HG03135 (cell line): ENCODE results near the gene RPL28.

ENCODE experiments used
- ATAC-seq: cut with Tn5 transposase; IDR thresholded peaks from one replicate; pipeline ENCODE4 v1.9.1; 2021; ENCODE audit warnings: mild to moderate bottlenecking, moderate library complexity; ENCODE audit not compliant: unreplicated experiment

Gene RPL28

DNA sequence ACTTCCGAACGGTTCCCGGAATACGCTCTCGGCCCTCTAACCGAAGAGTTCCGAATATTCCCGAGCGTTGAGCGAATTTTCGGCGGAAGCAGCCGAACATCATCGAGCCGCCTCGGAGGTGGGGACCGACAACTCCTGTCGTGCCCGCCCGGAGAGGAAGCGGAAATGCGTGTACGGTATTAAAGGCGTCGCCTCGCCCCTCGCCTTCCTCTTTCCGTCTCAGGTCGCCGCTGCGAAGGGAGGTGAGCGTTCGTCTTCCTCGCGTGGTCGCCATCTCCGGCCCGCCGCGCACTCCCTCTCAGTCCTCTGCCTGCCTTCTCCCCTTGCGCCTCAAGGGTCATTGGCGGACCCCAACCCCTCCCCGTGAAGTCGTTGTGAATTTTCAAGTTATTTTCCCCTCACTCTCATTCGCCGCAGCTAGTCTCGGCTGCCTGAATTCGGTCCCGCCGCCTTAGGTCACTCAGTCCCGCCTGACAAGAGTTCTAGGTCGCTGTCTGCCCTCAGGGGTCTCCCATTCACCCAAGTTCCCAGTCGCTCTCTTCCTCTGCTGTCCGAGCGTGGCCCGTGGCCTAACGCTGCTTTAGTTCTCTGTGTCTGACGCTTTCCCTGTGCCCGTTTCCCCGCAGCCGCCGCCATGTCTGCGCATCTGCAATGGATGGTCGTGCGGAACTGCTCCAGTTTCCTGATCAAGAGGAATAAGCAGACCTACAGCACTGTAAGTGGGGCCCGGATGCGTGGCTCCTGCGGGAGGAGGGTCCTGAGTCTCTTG, at the start of gene RPL28:
RPL28 (plus strand) TSS at position 209 of the 769 bp plus-strand sequence; CDS start at position 635, 426 bp downstream.
- ATAC-seq = peak; percentile 58

DNA sequence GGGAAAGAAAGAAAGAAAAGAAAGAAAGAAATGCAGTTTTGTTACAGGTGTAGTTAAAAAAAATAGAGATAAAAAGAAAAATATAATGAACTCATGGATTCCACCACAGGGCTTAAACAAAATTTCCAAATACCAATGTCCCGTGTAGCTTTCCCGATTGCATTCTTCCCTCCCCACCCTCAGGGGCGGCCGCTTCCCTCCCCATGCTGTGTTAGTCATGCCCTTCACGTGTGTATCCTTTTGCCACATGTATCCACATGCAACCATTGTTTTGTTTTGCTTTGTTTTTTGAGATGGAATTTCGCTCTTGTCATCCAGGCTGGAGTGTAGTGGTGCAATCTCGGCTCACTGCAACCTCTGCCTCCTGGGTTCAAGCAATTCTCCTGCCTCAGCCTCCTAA, 49.6 kb upstream of the RPL28 start:
- no peak for ATAC-seq

DNA sequence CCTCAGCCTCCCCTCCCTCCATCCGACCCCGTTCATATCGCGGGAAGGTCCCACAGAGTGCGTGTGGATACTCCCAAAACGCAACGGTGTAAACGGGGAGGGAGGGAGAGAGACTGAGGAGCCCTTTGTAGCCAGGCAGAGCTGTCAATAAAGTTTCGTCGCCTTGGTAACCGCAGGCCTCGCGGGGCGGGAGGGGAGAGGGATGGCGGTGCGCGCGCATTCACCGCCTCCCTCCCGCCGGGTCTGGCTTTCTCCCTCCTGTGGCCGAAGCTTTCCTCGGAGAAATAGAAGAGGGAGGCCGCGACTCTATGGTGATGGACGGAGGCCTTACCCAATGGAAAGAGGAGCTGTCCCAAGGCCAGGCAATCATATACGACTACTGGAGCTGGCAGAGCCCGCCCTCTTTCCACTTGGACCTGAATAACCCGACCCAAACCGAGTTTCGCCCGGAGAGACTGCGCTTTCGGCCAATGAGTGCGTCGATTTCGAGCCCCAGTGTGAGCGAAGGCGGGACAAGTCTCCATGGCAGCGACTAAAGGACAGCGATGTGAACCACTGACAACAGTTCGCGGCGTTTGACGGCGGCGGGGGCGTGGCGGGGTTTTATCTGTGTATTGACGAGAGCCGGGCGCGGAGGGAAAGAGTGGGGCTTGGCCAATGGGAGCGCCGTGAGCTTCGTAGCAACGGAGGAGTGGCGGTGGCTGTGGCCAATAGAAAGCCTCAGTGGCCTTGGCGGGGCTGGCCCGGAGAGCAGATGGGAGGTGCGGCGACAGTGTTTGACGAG, 46.4 kb upstream of the RPL28 start, which contains the start of gene KMT5C:
KMT5C (plus strand) TSS at position 772 of the 784 bp plus-strand sequence. CDS start 2,061 bp downstream, outside the sequence.
- ATAC-seq = peak; percentile 80

DNA sequence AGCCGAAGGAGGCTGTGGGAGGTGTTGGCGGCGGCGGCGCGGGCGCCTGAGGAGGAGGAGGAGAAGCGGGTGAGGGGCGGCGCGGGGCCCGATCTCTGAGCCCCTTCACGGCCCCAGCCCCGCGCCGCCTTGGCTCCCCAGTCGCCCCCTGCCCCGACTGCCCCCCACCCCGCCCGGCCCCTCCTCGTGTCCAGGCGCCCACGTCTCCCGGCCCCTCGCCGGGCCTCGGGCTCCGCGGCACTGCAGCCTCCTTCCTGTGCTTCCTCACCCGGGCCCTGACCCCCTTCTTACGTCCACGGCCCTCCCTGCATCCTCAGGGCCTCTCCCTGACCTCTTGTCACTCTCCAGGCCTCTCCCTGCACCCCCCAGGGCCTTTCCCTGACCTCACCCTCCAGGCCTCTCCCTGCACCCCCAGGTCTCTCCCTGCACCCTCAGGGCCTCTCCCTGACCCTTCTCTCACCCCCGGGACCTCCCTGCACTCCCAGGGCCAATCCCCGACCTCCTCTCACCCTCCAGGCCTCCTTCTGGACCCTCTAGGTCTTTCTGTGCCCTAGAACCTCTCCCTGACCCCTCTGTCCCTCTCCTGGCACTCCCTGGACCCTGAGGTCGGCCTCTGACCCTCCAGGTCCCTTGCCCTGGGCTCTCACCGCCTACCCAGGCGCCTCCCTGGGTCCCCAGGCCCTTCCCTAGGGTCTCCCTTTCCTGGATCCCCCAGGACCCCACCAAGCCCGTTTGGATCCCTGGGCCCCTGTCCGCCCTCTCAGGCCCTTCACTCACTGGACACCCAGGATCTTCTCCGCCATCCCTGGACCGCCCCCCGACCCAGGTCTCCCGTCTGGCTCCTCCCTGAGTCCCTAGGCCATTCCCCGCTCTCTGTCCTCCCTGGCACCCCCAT, 45.6 kb upstream of the RPL28 start:
- no peak for ATAC-seq

DNA sequence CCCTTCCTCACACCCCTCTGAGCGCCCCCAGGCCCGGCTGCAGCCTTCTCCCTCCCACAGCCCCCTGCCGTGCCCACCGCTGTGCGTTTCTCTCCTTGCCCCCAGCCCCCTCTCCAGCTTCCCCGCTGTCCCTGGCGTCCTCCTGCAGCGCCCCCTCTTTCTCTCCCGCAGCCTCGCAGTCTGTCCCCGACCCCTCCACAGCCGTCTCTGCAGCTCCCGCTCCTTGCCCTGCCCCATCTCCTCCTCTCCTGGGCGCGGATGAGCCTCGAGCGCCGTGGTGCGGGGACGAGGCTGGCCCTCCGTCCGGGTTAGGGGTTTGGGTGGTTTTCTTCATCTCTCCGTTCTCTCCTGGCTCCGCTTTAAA, 45.0 kb upstream of the RPL28 start:
- ATAC-seq = no peak

DNA sequence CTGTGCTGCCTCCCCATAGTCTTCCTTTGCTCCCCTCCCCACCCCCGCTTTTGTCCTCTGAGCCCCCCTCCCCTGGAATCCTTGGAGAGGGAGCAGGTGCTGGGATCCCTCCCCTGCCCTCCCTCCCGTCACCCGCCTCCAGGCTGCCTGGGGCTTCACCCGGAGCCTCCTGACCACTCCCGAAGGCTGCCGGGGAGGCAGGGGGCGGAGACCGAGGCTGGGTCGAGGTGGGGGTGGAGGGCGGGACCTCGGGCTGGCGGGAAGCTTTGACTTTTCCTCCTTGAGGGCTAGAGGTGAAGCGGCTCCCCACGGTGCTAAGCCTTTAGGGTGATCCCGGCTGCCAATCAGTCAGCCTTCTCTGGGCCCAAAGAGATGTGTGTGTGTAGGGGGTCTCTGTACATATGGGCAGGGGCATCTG, 44.6 kb upstream of the RPL28 start:
- ATAC-seq = no peak

DNA sequence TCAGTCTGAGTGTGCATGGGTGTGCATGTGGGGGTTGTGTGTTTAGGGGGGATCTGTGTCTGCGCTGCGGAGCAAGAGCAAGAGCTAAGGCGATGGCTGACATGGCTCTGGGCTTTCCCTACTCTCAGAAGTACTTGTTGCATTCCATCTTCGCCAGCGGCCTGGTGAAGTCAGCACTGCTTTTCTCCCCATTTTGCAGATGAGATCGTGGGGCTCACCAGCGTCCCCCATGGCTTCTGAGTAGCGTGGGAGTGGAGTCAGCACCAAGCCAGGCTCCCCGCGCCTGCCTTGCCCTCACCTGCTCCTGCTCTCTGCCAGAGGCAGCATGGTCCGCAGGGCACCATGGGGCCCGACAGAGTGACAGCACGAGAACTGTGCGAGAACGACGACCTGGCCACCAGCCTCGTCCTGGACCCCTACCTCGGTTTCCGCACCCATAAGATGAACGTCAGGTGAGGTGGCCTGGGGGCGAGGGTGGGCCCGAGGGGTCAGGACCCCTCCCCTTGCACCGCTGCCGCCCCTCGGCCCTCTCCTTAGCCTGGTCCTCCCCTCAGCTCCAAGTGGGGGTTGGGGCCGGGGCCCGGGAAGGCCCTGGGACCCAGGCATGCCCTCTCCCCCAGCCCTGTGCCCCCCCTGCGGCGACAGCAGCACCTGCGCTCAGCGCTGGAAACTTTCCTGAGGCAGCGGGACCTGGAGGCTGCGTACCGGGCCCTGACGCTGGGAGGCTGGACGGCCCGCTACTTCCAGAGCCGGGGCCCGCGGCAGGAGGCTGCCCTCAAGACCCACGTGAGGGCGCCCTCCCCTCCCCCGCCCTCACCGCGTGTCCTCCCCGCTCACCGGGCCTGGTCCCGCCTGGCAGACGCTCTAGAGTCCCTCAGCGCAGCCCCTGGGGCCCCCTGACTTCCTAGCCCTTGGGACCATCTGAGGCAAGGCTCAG, 43.9 kb upstream of the RPL28 start:
- no peak for ATAC-seq

DNA sequence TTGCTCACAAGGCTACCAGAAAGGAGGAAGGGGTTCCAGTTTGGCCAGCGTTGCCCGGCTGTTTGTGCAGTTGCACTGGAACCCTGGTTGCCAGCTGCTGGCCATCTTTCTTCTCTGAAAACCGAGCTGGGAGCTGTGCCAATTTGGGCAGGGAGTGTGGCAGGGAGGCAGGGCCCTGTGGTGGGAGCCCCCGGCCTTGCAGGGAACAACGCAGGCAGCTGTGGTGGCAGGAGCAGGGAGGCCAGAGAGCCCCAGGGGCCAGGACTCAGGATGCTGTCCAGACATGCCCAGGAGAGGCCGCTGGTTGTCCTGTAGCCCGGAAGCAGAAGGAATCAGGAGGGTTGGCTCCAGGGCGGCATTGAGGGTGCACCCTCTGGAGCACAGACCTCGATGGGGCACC, 41.3 kb upstream of the RPL28 start:
- no peak for ATAC-seq

DNA sequence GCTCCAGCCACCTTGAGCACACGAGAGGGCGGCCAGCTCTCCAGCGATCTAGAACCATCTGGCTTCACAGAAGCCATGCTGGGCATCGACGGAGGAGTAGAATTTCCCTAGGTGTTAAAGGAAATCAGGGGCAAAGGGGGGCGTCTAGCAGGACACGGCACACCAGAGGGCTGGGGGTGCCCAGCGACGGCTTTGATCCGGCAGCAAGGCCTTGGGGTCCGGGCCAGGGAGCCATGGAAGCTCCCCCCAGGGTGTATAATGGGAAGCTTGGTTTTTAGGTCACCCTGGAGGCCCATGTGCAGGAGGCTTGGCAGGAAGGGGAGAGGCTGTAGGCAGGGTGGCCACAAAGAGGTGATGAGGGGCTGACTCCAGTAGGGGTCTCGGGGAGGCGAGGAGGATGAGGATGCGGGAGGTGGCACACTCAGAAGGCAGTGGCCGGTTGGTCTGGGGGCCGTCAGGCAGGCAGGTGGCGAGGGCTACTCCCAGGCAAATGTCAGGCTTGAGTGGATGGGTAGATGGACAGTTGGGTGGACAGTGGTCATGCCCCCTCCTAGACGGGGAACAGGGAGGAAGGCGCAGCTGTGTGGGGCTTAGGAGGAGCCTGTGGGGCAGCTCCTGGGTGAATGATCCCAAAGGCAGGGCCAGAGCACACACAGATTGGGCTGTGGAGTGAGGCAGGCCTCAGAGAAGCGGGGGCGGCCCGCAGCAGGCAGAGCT, 40.5 kb upstream of the RPL28 start:
- no peak for ATAC-seq

DNA sequence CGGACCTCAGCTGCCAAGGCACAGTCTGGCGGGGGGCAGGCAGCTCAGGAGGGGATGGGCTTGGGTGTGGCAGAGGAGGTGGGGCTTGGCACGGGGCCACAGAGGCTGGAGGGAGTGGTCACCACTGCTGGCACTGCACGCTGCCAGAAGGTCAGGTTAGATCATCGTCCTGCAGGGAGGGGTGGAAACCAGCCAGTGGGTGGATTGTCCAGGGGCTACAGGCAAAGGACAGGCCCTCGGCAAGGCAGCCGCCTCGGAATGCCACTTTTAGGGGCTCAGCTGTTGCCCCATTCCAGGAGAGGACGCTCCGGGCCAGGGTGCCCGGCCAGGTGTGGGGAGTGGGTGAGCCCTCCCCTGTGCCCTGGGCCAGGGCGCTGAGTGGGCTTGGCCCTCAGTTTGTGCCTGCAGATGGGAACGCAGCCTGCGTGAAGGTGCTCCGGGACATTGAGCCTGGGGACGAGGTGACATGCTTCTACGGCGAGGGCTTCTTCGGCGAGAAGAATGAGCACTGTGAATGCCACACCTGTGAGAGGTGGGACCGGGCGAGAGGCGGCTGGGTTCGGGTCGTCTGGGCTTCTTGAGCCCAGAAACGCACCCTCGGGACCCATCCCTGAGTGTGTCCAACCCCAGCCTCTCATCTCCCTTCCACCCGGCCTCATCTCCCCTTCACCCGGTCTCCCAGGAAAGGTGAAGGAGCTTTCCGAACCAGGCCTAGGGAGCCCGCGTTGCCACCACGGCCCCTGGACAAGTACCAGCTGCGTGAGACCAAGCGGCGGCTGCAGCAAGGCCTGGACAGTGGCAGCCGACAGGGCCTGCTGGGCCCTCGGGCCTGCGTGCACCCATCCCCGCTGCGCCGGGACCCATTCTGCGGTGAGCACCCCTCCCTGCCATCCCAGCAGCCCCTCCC, 39.7 kb upstream of the RPL28 start:
- ATAC-seq = no peak

DNA sequence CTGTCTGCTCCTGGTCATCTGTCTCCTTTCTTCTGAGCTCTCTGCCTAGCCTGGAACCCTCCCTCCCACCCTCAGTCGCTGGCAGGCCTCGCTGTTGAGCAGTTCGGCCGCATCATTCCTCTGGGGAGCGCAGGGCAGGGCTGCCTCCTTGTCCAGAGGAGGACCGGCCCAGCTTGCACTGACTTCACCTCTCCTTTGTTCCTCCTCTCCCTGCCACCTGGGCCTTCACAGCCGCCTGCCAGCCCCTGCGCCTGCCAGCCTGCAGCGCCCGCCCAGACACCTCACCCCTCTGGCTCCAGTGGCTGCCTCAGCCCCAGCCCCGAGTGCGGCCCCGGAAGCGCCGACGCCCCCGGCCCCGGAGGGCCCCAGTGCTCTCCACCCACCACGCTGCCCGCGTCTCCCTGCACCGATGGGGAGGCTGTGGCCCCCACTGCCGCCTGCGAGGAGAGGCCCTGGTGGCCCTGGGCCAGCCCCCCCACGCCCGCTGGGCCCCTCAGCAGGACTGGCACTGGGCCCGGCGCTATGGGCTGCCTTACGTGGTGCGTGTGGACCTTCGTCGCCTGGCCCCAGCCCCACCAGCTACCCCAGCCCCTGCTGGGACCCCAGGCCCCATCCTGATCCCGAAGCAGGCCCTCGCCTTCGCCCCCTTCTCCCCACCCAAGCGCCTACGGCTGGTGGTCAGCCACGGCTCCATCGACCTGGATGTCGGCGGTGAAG, 38.8 kb upstream of the RPL28 start:
- ATAC-seq = no peak

DNA sequence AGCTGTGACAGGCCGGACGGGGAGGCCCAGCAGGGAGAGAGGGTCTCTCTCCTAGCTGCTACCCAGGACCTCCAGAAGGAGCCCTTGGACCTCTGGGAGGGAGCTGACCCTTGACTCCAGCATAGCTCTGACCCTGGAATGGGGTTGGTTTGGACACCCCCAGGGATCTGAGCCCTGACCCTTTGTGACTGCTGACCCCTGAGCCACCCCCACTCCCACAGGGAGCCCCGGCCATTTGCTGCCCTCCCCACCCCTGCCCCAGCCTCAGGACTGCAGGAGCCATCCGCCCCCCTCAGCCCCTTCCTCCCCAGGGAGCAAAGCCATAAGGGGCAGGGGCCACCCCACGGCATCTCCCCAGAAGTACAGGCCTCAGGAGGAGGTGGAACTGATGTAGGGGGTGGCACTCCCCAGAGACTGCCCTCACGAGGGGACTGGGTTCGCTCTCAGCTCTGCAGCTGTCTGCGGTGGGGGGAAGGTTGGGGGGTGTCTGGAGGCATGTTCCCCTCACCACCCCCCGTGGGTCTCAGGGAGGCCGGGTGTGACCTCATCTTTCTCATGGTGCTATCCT, 38.2 kb upstream of the RPL28 start:
- no peak for ATAC-seq

DNA sequence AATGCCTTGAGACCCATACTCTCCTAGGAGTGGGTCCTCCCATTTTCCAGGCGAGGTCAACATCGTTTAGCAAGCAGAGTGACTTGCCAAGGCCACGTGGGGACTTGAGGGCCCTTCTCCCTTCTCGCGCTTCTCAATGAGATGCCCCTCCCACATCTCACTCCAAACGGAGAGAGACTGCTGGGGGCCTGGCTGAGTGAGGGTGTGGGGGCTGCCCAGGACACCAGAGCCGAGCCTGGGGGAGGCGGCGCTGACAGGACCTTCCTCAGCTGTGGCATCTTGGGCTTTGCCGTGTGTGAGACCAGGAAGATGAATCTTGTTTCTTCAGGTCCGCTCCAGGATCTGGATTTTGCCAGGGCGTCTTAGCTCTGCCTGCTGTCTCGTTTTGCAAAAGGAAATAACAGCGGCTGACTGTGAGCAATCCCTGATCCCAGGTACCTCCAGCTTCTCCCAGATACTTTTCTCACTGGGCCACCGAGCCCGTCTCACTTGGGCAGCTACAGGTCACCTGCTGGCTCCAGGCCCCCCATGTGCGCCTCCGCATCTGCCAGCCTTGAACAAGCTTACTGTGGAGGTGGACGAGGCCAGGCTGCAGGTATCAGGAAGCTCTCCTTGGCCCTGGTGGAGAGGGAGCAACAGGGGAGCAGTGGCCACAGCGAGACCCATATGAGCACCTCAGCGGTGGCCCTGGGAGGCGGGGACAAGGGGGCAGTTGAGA, 37.3 kb upstream of the RPL28 start:
- no peak for ATAC-seq

DNA sequence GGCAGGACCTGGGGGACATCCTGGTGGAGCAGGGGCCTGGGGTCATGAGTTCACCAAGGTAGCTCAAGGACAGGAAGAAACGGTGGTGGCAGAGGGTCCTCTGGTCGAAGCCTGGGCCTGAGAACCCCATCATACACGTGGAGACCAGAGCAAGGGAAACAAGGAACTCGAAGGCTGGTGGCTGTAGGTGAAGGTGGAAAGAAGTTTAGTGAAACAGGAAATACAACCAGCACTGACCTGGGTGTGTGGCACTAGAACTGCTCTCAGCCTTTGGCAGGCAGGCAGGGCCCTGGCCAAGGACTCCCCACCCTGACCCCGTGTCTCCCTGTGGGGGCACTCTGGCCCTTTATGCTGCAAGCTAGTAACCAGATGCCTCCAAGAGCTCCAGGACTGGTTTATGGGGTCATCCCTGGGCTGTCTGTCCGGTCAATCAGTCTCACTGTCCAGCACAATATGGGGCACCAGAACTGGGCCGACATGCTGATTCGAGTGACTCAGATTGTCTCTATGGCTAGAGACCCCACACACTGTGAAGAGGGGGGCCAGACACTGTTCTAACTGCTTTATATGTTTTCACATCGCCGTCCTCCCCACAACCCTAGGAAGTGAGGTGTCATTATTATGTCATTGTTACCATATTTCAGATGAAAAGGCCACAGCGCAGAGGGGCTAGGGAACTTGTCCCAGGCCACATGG, 35.0 kb upstream of the RPL28 start:
- ATAC-seq = no peak

DNA sequence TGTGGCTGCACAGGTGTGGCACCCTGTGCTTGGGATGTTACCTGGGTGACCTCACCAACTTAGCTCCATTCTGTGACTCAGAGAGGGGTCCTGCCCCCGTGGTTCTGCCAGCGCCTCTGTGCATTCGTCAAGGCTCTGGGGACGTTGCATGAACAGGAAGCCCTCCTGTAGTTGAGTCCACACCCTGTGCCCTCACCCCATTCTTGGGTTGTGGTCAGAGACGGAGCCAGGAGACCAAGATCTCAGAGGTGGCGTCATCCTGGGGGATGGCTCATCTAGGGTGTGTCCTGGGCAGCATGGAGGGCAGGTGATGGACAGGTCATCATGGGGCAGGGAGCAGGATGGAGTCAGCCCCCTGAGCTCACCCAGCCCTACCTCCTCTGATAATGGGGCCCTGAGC, 33.7 kb upstream of the RPL28 start:
- ATAC-seq = no peak

DNA sequence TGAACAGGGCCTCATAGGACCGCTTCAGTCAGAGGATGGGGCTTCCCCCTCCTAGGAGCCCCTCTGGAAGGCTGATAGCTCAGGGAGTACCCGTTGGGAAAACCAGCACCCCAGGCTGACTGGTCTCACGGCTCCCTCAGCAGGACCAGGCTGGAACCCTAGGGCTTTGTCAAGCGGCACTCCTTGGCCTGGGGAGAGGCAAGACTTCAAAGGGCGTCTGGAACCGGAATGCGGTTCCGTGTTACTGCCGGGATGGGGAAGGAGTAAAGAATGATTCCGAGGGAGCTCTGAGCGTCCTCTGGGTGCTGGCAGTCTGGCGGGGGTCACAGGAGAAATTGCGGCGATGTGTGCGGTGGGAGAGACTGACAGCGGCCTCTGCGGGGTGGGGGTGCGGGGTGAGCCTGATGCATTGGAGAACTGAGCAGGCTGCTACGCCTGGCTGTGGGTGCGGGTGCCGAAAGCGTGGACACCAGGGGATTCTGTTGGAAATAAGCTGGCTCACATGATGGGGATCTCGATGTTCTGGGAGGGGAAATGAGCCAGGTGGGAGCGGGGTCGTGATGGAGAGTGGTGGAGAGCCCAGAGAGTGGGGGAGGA, 33.1 kb upstream of the RPL28 start:
- no peak for ATAC-seq
